Measurements from ENCODE around the gene TENM4. TPM values are rescaled to one million over a fixed set of nuclear protein-coding genes. Genes with fewer than 3 reads are reported as not detected.
"Not testable (repeated sequence)": the region's sequence is repeated elsewhere in the genome, so short reads cannot be mapped to it uniquely, and the experiment has no call there.

The TENM4 gene
- total RNA-seq, 4 donors from 2014 or later: 0.88 to 61.5 (median 4.0) TPM

DNA sequence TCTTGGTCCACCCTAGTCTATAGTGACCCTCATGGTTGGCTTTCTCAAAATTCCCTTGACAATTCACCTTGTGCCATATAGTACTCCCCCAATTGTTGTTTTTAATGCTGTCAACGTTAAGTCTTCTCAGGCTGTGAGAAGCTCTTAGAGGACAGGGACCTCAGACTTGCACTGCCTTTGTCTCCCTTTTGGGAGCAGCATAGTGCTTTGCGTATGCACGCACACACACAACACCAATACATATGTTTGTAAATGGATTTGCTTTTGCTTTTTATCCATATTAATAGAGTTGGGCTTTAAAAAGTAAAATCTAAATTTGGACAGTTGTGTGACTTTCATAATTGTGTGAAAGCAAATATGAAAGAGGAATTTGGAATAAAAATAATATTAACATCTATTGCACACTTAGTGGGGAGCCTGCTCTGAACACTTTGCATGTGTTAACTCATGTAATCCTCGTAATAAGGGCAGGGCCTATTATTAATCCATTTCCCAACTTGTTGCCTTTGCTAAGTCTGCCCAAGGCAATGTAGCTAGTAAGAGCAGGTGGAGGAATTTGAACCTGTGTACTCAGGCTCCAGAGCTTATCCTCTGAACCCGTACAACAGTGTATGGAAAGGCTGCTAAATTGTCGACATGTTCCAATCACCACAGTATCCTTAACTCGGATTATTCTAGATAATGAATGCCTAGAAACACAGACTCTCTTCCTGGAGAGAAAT is 608.4 kb downstream of the TENM4 start:
- Histone ChIP-seq H3K4me3 (no peak overlapping the region), H3K36me3 (no peaks in the 10 kb centered on the region), H3K27me3 (no peaks in the 10 kb centered on the region), H3K27ac (no peak overlapping the region), H3K4me1 (no peaks in the 10 kb centered on the region), H3K9me3 (no peaks in the 10 kb centered on the region)
- TF ChIP-seq POLR2A (IDR thresholded peaks at IDR 0.05): no peak
- intact Hi-C loops (cut with DNase I; ENCODE audit: low total_unique reads): no loop called here
- DNase-seq: no peak

DNA sequence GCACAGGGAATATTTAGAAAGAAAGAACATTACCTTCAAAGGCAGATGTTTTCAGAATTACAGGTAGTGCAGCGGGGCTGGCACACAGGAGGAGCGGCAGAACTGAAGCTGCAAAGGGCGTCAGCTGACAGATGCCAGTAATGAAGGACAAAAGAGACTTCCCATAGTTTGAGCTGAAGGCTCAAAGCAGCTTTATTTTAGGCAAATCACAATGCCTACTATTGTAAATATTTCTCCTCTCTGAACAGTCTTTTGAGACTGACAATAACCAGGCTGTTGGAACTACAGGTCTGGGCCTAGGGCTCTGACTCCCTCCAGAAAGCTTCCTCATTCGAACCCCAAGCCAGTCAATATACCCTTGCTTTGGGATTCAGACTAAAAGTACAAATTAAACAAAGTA is 609.3 kb downstream of the TENM4 start:
- H3K4me1 ChIP-seq: no peaks in the 10 kb centered on the region
- H3K27ac ChIP-seq: no peak overlapping the region
- no peaks in the 10 kb centered on the region for H3K9me3 ChIP-seq
- no peak overlapping the region for H3K4me3 ChIP-seq
- no peak for DNase-seq
- intact Hi-C loops (cut with DNase I; ENCODE audit: low total_unique reads): no loop called here
- TF ChIP-seq, protein P1, sequence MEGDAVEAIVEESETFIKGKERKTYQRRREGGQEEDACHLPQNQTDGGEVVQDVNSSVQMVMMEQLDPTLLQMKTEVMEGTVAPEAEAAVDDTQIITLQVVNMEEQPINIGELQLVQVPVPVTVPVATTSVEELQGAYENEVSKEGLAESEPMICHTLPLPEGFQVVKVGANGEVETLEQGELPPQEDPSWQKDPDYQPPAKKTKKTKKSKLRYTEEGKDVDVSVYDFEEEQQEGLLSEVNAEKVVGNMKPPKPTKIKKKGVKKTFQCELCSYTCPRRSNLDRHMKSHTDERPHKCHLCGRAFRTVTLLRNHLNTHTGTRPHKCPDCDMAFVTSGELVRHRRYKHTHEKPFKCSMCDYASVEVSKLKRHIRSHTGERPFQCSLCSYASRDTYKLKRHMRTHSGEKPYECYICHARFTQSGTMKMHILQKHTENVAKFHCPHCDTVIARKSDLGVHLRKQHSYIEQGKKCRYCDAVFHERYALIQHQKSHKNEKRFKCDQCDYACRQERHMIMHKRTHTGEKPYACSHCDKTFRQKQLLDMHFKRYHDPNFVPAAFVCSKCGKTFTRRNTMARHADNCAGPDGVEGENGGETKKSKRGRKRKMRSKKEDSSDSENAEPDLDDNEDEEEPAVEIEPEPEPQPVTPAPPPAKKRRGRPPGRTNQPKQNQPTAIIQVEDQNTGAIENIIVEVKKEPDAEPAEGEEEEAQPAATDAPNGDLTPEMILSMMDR (IDR thresholded peaks at IDR 0.05): no peak
- no peak for TF ChIP-seq POLR2A (IDR thresholded peaks at IDR 0.05)
- H3K36me3 ChIP-seq: no peaks in the 10 kb centered on the region
- H3K27me3 ChIP-seq: no peaks in the 10 kb centered on the region

DNA sequence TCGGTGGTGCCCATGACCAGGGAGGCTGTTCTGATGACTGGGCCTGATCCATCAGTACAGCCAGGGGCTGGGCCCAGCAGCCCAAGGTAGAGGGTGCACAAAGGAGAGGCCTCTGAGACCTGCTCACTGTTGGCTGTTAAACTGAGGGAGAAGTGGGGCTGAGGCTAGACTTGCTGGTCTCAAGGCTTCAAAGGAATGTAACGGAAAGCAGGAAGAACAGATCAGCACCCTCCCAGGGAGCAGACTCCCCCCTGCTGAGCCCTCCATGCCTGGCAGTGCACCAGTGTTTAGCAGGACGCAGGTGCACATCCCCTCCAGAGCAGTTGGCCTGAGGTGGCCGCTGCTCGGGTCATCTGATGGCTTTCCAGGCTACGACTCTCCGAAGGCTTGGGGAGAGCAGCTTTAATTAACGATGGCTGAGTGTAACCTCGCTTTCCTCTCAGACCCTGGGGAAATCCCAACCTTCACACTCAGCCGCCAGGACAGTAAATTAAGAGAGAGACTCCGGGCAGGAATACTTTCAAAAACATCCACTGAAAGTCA is 610.5 kb downstream of the TENM4 start:
- Histone ChIP-seq H3K9me3 (no peaks in the 10 kb centered on the region), H3K27ac (no peak overlapping the region), H3K4me3 (no peak overlapping the region), H3K27me3 (no peaks in the 10 kb centered on the region), H3K4me1 (no peaks in the 10 kb centered on the region), H3K36me3 (no peaks in the 10 kb centered on the region)
- intact Hi-C loops (cut with DNase I; ENCODE audit: low total_unique reads): no loop called here
- no peak for TF ChIP-seq POLR2A (IDR thresholded peaks at IDR 0.05)
- TF ChIP-seq, protein P1 (IDR thresholded peaks at IDR 0.05): no peak
- no peak for DNase-seq

DNA sequence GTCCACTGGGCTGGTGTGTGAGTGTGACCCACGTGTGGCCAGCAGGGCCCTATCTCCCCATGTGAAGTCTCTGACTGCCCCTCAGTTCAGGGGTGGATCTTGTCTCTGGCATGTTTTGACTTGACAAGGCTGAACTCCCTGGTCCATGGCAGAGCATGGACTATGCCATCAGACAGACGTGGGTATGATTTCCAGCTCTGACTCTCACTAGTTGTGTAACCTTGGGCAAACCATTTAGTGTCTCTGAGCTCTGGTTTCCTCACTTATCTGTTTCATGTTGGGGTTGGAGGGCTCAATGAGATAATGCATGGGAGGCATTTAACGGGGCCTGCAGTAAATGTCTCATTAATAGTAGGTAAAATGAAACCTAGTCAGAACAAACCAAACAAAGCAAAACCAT is 611.7 kb downstream of the TENM4 start:
- H3K4me3 ChIP-seq: no peak overlapping the region
- TF ChIP-seq, protein P1 (IDR thresholded peaks at IDR 0.05): no peak
- no peak for TF ChIP-seq POLR2A (IDR thresholded peaks at IDR 0.05)
- H3K36me3 ChIP-seq: no peaks in the 10 kb centered on the region
- DNase-seq: no peak
- no peaks in the 10 kb centered on the region for H3K9me3 ChIP-seq
- intact Hi-C loops (cut with DNase I; ENCODE audit: low total_unique reads): no loop called here
- H3K27ac ChIP-seq: no peak overlapping the region
- no peaks in the 10 kb centered on the region for H3K27me3 ChIP-seq
- no peaks in the 10 kb centered on the region for H3K4me1 ChIP-seq

DNA sequence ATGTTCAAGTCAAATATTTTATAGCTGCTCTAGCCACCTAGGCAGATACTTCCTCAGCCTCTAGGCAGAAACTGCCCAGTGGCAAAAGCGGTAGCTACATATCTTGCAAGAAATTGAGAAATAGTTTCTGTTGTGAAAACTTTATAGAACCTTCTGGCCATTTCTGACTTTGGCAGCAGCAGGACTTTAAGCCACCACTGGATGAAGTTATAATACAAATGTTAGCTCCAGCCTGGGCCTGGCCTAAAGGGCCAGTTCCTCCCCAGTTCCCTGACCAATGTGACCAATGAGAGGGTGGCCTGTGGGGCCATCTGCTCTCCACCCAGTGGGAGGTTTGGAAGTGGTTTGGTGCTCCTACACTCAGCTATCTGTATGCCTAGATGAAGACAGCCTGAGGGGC is 612.2 kb downstream of the TENM4 start:
- Histone ChIP-seq H3K27me3 (no peaks in the 10 kb centered on the region), H3K27ac (no peak overlapping the region), H3K9me3 (no peaks in the 10 kb centered on the region), H3K4me3 (no peak overlapping the region), H3K4me1 (no peaks in the 10 kb centered on the region), H3K36me3 (no peaks in the 10 kb centered on the region)
- TF ChIP-seq, protein P1 (IDR thresholded peaks at IDR 0.05): no peak
- no peak for TF ChIP-seq POLR2A (IDR thresholded peaks at IDR 0.05)
- no peak for DNase-seq
- intact Hi-C loops (cut with DNase I; ENCODE audit: low total_unique reads): no loop called here

DNA sequence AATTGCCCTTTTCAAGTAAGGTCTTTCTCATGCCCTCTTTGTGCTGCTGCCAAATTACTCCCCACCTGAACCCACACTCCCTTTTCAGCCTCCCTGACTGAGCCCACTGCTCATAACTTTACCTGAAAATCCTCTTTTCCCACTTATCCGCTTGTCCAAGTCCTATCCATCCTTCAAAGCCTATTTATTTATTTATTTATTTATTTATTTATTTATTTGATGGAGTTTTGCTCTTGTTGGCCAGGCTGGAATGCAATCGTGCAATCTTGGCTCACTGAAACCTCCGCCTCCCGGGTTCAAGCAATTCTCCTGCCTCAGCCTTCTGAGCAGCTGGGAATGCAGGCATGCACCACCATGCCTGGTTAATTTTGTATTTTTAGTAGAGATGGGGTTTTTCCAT is 613.5 kb downstream of the TENM4 start:
- H3K27ac ChIP-seq; DNase-seq; H3K36me3 ChIP-seq; H3K4me1 ChIP-seq; H3K27me3 ChIP-seq; H3K9me3 ChIP-seq; intact Hi-C loops (cut with DNase I; ENCODE audit: low total_unique reads); H3K4me3 ChIP-seq: not testable (repeated sequence)

All from uterus (tissue), 4 donors.